T follicular helper cell (primary cell): ENCODE results near the gene PHOX2A.
"Not testable (repeated sequence)": the region's sequence is repeated elsewhere in the genome, so short reads cannot be mapped to it uniquely, and the experiment has no call there.

ENCODE experiments used
- DNase-seq: peaks from one replicate; pipeline ENCODE4 v3.0.0-alpha.2; 2020; ENCODE audit warnings: low read depth
- total RNA-seq, 2 experiments: gene quantifications; one replicate each; lab custom pipeline; 2026; lab: John Stamatoyannopoulos, UW

PHOX2A gene
- total RNA-seq, result 0 reads per million in 2 experiments

- DNase-seq, result no peak
Measured at GRCh38 chr11:72244060-72244360, at the start of gene PHOX2A. TSS of gene PHOX2A (minus strand) at chr11:72244176. CDS start at chr11:72244004, 172 bp downstream.

GRCh38 chr11:72293391-72293790, 49.4 kb upstream of the PHOX2A start:
- no peak for DNase-seq

GRCh38 chr11:72292106-72292785, 48.3 kb upstream of the PHOX2A start:
- DNase-seq, result no peak

- not testable (repeated sequence) for DNase-seq
Measured at GRCh38 chr11:72290741-72291140, 46.8 kb upstream of the PHOX2A start.

- no peak for DNase-seq
Measured at GRCh38 chr11:72287293-72287692, 43.3 kb upstream of the PHOX2A start.

- DNase-seq, result no peak
Measured at GRCh38 chr11:72283947-72284346, 40.0 kb upstream of the PHOX2A start.

GRCh38 chr11:72280726-72281315, 36.8 kb upstream of the PHOX2A start:
- DNase-seq, result no peak

GRCh38 chr11:72280037-72280436, 36.1 kb upstream of the PHOX2A start:
- no peak for DNase-seq

GRCh38 chr11:72278905-72279304, 34.9 kb upstream of the PHOX2A start:
- no peak for DNase-seq

- no peak for DNase-seq
Measured at GRCh38 chr11:72274435-72274834, 30.5 kb upstream of the PHOX2A start.

- DNase-seq, result no peak
Measured at GRCh38 chr11:72271980-72272379, 28.0 kb upstream of the PHOX2A start.

GRCh38 chr11:72267956-72268617, 24.1 kb upstream of the PHOX2A start:
- no peak for DNase-seq

- not testable (repeated sequence) for DNase-seq
Measured at GRCh38 chr11:72266960-72267359, 23.0 kb upstream of the PHOX2A start.

- DNase-seq, result no peak
Measured at GRCh38 chr11:72265951-72266350, 22.0 kb upstream of the PHOX2A start.

- DNase-seq, result no peak
Measured at GRCh38 chr11:72263361-72263760, 19.4 kb upstream of the PHOX2A start.

- DNase-seq, result no peak
Measured at GRCh38 chr11:72260574-72260973, 16.6 kb upstream of the PHOX2A start.

GRCh38 chr11:72259490-72259889, 15.5 kb upstream of the PHOX2A start:
- DNase-seq, result no peak

- DNase-seq, result no peak
Measured at GRCh38 chr11:72257570-72257969, 13.6 kb upstream of the PHOX2A start.

GRCh38 chr11:72254299-72254993, 10.5 kb upstream of the PHOX2A start:
- DNase-seq, result no peak

GRCh38 chr11:72253392-72253791, 9.4 kb upstream of the PHOX2A start:
- DNase-seq, result no peak

- DNase-seq, result no peak
Measured at GRCh38 chr11:72251614-72252013, 7.6 kb upstream of the PHOX2A start.

- DNase-seq, result no peak
Measured at GRCh38 chr11:72250661-72251464, 6.9 kb upstream of the PHOX2A start.
